Caki2 (cell line): Measurements from ENCODE around the gene TPM2. TPM values are rescaled to one million over a fixed set of nuclear protein-coding genes. Genes with fewer than 3 reads are reported as not detected.

Source experiments
- DNase-seq: peaks from one replicate; pipeline ENCODE4 v3.0.0-alpha.2; 2015; ENCODE audit warnings: low read depth
- in situ Hi-C: cut with HindIII; loops from 2 replicates; pipeline ENCODE4 v1.10.0; 2016; ENCODE audit warnings: low sequenced_read_pairs, low pct_unique_long_range_greater_than_20kb, mixed read lengths
- total RNA-seq: library from RNA; depleted of rRNA; stranded (reverse); fragments of >200 nt; shearing (Covaris generic); gene quantifications from 2 replicates; pipeline ENCODE4 v1.2.3, GENCODE V29; 2014; ENCODE audit warnings: low replicate concordance; rRNA removed

TPM2 gene
- total RNA-seq, result 2.4 and 7.8 TPM in 2 replicates

DNA sequence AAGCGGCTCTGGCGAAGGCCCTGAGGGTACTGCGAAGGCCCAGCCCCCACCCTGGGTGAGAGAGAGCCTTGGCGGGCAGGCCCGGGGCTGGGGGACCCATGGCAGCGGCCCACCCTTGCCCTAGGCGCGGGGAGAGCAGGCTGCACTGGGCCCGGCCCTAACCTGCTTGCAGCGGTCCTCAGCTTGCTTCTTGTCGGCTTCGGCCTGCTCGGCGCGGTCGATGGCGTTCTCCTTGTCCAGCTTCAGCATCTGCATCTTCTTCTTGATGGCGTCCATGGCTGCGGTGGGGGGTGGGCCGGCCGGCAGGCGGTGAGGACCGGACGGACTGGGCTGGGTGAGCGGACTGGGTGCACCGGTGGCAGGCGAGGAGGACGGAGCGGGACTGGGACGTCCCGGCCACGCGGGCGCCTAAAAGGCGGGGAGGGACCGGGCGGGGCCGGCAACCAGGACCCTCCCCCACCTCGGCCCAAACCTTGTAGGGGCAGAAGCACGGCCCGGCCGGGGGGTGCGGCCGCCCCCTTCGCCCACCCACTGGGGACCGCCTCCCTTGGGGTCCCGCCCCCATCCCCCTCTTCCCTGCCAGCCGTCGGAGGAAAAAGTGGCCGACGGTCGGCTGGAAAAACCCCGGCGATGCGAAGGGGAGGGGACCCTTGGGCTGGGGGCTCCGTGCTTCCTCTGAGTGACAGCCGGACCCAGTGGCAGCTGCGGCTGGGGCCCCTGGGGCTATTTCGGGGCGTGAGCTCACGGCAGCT, at the start of gene TPM2:
Gene TPM2 (minus strand): TSS at position 384 of the 752 bp plus-strand sequence. CDS start 108 bp downstream, at position 276.
- in situ Hi-C loops, result no loop called here
- no peak for DNase-seq

DNA sequence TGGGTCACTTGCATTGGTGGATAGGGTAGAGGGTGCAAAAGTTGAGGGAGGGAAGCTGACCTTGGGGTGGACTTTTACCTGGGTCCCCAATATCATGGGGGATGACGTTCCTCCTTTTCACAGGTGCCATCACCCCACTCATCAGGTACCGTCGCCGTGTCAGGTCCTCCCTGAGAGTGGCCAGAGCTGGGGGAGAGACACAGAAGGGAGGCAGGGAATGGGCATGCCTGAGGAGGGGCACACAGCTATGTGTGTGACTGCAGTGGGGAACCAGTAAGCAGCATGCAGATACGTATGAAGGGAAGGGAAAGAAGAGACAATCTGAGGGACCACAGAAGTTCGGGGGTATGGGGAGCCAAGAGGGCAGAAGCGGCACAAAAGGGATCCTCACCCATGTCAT, 49.2 kb upstream of the TPM2 start:
- DNase-seq, result no peak
- in situ Hi-C loops, result no loop called here

DNA sequence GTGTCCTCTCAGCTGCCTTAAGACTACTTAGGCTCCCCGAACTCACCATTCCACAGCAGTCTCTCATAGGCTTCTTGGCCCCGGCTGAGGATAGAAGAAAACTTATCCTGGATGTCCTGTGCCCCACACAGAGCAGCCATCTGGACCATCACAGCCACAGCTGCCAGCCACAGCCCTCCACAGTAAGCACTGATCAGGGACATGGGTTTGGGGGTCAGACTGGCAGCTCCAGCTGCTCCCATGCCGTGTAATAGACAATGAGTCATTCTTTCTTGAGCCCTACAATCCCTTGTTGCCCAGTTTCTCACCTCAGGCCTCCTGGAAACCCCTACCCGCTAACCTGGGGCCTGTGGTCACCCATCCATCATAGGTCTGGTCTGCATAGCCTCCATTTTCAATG, 48.5 kb upstream of the TPM2 start:
- DNase-seq, result no peak
- in situ Hi-C loops, result no loop called here

DNA sequence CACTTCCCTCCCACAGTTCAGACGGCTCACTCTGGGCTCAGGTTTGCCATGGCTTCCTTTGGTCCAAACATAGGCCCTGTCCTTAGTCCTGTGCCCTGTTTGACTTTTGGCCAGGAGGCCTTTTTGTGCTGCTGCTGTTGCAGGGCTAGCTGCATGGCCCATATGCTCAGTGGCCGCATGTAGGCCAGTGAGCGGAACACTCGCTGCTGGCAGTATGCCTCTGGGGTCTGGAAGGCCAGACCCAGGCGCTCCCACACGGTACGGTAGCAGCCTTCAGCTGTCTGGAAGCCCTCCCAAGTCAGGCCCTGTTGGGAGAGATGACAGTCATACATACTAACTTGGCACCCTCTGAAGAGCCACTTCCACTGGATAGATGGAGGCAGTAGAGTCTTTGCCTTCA, 47.4 kb upstream of the TPM2 start:
- DNase-seq, result no peak
- in situ Hi-C loops, result no loop called here

DNA sequence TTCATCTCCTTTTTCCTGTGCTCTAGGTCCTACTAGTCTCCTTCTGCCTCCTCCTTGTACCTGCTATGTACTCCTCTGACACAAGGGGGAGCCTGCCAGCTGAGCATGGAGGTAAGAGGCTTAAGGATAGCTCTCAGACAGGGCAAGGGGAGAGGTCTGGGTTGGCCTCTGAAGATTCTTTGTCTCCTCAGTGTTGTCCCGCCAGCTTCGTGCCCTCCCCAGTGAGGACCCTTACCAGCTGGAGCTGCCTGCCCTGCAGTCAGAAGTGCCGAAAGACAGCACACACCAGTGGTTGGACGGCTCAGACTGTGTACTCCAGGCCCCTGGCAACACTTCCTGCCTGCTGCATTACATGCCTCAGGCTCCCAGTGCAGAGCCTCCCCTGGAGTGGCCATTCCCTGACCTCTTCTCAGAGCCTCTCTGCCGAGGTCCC, 46.5 kb upstream of the TPM2 start:
- in situ Hi-C loops, result no loop called here
- DNase-seq, result peak; percentile 63

DNA sequence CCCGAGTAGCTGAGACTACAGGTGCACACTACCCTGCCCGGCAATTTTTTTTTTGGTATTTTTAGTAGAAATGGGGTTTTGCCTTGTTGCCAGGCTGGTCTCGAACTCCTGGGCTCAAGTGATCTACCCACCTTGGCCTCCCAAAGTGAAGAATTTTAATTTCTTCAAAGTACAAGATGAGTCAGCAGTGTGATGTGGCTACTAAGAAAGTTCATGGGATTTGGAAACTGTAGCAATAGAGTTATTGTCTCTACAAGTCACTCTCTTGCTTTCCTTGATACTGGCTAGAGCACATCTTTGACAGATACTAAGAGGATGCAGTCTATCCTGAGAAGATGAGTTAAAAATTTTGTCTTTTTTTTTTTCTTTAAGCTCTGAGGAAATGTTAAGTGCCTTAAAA, 44.4 kb upstream of the TPM2 start:
- no peak for DNase-seq
- in situ Hi-C loops, result no loop called here

DNA sequence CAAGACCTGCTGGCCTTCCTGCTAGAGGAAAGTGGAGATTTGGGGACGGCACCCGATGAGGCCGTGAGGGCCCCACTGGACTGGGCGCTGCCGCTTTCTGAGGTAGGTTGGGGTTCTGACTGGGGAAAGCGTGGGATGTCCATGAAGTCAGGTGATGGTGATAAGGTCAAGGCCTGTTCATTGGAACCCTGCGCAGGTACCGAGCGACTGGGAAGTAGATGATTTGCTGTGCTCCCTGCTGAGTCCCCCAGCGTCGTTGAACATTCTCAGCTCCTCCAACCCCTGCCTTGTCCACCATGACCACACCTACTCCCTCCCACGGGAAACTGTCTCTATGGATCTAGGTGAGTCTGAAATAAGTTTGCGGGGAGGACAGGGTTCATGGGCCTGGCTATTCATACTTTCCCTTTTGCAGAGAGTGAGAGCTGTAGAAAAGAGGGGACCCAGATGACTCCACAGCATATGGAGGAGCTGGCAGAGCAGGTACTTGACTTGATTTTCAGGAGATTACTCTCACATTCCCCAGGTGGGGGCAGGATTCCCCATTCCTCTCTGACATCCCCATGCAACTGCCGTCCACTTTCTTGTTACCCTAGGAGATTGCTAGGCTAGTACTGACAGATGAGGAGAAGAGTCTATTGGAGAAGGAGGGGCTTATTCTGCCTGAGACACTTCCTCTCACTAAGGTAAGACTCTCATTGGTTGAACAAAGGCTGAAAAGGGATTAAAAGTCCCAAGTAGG, 43.2 kb upstream of the TPM2 start:
- in situ Hi-C loops, result no loop called here
- DNase-seq, result peak; percentile 59

DNA sequence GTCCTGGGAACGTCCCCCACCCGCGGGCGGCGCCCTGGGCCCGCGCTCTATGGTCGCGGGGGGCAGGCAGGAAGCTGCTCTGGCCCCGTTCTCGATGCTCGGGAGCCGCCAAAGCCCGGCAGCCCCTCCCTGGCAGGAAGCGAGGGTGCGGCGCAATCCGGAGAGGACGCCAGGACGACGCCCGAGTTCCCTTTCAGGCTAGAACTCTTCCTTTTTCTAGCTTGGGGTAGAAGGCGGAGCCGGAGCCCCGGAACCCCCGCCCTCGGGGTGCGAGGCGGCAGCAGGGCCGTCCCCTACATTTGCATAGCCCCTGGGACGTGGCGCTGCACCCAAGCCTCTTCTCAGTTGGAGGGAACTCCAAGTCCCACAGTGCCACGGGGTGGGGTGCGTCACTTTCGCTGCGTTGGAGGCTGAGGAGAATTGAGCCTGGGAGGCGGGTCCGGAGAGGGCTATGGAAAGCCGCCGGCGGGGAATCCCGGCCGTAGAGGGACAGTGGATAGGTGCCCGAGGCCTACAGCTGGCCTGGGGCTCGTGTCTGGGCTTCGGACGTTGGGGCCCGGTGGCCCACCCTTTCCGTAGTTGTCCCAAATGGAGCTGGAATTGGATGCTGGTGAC, 42.6 kb upstream of the TPM2 start, which contains the start of the genes CREB3 and TLN1:
Gene CREB3 (plus strand): TSS at position 482 of the 615 bp plus-strand sequence. CDS start 107 bp downstream, at position 589.
Gene TLN1 (minus strand): TSS at position 11 of the 615 bp plus-strand sequence. CDS start 6,501 bp downstream, outside the sequence.
- in situ Hi-C loops, result no loop called here
- DNase-seq, result peak; percentile 99

DNA sequence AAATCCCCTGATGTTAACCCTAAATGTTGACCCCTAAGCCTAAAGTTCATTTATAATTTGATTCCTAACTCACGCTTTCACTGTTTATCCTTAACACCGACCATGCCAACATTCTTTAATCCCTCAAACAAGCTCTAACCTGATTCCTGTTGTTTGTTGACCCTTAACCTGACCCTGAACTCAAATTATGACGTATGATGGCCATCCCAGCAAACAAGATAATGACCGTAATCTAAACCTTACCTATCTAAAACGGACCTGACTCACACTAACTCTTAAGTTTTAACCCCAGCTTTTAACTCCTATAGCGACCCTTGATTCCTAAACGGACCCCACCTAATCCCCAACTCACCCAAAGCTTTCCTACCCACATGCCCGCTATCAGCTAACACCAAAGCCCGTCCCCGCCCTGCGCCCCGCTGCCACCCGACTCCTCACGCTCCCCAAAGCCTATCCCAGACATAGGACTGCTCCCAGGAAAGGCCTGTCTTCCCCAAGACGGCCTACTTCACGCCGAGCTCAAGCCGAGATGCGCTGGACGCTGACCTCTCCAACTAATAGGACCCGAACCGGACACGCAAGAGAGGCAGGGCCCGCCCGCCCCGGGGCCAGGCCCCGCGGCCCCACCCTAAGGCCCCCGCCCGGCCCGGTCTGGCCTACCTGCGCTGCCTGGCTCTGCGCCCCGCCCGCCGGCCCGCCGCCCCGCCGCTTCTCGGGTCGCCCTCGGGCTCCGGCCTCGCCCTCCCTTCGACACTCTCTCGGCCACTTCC, 41.9 kb upstream of the TPM2 start:
- no peak for DNase-seq
- in situ Hi-C loops, result no loop called here

DNA sequence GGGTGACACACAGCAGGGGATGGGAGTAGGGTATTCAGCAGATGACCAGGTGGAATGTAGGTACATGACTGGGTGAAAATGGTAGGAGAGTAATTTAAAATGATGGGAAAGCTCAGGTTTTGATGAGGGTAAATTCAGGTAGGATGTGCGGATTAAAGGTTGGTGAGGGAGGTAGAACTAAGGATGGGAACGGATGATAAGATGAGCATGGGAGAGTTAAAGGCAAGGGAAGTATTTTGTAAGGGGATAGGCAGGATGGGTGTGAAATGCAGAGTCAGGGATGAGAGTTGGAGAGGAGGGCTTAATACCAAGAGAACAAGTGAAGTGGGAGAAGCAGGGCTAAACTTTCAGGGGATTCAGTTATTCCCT, 40.7 kb upstream of the TPM2 start:
- DNase-seq, result no peak
- in situ Hi-C loops, result no loop called here

DNA sequence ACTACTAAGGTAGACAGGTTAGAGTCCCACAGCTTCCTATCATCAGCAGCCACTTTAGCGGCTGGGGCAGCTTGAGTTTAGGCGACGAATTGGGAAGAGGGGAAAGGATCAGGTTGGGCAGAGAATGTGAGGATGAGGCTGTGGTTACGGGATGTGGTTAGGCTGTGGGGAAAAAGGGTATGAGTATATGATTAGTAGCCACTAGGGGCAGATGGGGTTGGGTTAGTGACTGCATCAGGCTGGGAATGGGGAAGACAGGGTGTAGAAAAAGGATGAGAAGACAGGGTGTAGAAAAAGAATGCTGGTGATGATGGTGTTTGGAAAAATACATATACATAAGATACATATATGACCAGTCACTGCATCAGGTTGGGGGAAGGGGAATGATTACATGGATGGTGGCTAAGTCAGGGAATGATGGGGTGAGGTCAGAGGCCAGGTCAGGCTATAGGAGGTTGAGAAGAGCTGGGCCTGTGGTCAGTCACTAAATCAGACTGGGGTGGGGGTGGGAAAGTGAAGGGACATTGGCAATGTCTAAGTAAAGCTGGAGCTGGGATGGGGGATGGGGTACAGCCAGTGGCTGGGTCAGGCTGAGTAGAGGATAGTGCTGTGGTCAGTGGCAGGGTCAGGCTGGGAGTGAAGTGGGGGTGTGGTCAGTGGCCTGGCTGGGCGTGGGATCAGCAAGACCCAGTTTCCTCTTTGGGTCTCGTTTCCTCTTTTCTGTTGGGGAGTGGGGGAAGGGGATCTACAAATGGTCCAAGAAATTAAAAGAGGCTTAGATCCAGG, 40.2 kb upstream of the TPM2 start:
- no peak for DNase-seq
- in situ Hi-C loops, result no loop called here

DNA sequence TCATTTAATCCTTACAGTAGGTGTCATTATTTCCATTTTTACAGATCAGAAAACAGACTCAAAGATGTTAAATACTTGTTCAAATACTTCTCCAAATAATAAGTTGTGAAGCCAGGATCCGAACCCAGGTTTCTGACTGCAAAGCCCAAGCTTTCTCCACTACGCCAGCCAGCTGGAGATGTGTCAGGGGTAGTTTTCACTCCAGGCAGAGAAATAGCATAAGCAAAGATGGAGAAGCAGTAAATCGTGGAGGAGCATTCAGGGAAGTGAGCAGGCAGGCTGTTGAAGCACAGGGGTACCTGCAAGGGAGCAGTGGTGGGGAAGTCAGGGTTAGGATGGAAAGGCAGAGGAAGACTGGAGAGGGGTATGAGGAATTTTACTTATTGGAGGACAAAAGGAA, 39.4 kb upstream of the TPM2 start:
- in situ Hi-C loops, result no loop called here
- DNase-seq, result no peak

DNA sequence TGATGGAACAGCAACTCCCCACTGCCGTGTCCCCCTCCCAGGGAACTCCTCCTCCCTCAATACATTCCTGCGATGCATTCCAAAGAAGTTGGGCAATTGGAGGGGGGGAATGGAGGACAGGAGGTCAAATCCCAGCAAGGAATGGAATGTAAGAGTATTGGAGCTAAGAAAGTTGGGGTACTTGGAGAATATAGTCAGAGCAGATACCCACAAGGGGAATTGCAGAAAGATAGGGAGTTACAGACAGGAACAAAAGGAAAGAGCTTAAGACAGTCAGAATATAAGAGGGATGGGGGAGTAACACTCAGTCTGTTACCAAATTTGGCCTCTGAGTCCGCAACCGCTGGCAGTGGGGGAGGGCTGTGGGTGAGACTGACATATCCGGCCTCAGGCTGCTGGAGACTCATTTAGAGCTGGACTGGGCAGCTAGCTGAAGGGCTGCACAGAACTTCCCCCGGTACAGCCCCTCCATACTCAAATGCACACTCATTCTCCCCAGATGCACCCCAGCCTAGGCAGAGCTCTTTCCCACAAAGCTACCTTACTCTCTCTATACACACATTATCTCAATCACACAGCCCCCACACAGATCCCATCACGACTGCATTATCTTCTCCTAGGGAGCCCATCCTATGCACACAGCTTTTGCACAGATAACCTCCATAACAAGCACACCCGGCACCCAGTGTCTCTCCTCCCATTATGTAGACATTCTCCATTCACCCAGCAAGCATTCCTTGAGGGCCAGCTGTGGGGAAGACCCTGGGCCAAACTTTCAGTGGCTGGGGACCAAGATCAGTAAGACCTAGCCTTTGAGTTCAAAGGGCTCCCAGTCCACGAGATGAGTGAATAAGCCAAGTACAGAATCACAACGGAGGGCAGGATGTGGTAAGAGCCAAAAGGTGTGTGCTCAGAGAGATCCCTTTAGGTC, 38.6 kb upstream of the TPM2 start:
- in situ Hi-C loops, result no loop called here

DNA sequence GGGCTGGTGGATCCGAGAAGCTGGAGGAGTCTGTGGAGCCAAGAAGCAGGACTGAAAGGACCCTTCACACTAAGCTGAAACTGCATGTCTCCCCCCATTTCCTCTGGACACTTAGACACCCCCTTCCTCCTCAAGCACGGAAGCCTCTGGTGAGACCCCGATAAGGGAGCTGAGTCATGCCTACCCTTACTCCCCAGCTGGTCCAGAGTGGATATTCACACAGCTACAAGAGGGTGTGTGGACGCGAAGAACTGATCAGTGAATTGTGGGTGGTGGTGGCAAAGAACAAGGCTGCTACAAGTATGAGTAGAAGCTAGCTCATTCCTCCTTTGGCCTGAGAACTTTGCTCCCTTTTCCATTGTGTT, 37.9 kb upstream of the TPM2 start:
- in situ Hi-C loops, result no loop called here
- no peak for DNase-seq

More for the DNA sequence above, 38.6 kb upstream of the TPM2 start:
- no peak for DNase-seq

DNA sequence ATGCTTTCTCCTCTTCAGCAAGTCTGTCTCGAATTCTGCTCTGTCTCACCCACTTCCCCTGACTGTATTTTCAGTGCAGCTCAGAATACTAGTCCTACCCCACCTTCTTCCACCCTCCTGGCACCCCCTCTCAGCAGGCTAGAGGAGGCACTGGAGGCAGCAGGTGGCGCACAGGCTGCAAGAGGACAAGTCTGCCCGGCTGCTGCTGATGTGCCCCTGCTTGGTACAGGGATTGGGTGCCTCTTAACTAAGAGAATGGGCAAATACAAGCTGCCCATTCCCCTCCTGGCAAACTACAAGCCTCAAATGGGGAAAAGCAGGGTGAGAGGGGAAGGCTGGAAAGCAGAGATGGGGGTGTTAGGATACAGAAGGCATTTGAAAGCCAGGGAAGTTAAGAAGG, 37.2 kb upstream of the TPM2 start:
- no peak for DNase-seq
- in situ Hi-C loops, result no loop called here

DNA sequence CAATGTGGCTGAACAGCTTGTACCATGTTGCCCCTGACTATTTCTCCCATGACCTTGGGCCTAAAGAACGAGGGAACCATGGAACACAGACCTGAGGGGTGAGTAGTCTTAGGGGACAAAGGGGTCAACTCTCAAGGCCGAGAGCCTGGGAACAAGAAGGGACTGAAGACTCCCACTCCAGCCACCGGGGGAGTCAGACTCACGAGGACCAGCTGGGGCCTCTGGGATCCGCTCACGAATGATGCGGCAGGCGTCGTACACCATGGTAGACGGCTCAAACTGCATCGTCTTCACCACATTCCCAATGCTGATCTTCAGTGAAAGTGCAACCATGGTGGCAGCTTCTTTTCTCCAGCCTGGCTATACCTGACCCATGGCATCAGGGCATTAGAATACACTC, 35.6 kb upstream of the TPM2 start:
- in situ Hi-C loops, result no loop called here
- no peak for DNase-seq

DNA sequence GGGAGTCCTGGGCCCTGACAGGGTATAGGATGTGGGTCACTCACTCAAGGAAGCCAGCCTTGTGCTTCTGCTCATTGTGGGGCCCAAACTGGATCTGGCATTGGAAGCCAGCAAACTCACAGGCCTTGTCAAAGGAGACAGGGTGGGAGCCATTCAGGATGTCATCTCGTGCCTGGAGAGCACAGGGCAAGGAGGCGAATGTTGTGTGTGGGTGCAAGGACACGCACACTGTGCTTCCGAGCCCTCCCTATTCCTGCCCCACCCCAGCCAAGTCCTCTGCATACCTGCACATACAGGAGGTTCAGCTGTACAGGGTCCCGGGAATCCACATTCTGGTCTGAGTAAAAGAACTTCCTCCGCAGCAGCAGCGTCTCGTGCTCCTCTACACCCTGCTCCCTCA, 34.2 kb upstream of the TPM2 start:
- in situ Hi-C loops, result no loop called here
- no peak for DNase-seq
